Activated CD4-positive, alpha-beta T cell treated with anti-CD3 and anti-CD28 coated beads, Interleukin-2, amount 50 U/mL, for 48 hours (primary cell): ENCODE results near the gene NR2F6.
A peak's percentile ranks its signal among the peaks of the same experiment; 100 is the strongest.

Experiments
- DNase-seq, 2 experiments: peaks; one replicate each; pipeline ENCODE4 v3.0.0-alpha.2; 2020

Gene NR2F6

DNA sequence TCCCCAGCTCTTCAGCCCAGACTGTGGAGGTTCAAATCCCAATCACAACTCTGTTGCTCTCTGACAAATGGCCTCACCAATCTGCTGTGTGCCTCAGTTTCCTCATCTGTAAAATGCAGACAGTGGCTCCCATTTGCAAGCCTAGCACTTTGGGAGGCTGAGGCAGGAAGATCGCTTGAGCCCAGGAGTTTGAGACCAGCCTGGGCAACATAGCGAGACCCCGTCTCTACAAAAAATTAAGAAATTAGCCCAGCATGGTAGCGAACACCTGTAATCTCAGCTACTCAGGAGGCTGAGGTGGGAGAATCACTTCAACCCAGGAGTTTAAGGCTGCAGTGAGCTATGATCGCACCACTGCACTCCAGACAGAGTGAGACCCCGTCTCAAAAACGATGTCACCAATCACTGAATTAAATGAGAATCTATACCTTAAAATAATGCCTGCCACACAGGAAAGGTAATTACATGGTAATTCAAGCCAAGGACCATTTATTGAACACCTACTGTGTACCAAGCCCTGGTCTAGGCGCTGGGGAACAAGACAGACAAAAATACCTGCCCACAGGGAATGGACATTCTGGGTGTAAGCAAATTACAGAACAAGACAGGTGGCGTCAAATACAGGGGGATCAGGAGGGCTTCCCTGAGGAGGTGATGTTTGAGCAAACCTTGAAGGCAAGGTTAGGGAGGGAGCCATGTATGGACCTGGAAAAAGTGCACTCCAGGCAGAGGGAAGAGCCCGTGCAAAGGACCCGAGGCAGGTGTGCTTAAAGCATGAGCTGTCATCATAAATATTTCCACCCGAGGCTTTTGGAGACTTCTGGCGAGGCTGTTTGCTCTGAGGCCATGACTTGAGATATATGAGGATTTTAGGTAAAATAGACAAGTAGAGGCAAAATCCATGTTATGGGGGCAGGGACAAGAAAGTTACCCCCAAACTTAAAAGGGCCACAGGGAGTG is 7.7 kb downstream of the NR2F6 start:
- DNase-seq, result no peak

DNA sequence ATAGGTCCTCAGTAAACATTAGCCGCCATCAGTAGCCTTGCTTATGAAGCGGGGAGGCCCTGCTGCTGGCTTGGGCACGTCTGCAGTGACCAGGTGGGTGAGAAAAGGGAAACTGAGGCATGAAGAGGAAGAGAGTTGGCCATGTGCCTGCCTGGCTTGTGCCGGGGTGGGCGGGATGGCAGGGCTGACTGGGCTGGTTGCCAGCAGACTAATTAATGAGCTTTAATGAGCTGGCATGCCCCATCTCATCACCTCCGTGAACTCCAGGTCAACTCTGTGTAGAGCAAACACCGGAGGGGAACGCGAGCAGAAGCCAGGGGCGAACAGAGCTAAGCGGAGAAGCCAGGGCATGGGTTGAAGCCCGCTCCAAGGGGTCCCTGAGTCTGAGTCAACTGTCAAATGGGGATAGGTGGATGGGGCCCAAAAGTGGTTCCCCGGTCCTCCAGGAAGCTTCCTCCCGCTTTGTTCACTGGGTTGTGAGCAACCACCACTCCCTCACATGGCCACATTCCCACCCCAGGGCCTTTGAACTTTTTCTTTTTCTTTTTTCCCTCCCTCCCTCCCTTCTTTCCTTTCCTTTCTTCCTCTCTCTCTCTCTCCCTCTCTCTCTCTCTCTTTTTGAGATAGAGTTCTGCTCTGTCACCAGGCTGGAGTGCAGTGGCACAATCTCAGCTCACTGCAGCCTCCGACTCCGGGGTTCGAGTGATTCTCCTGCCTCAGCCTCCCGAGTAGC is 8.7 kb downstream of the NR2F6 start:
- no peak for DNase-seq

DNA sequence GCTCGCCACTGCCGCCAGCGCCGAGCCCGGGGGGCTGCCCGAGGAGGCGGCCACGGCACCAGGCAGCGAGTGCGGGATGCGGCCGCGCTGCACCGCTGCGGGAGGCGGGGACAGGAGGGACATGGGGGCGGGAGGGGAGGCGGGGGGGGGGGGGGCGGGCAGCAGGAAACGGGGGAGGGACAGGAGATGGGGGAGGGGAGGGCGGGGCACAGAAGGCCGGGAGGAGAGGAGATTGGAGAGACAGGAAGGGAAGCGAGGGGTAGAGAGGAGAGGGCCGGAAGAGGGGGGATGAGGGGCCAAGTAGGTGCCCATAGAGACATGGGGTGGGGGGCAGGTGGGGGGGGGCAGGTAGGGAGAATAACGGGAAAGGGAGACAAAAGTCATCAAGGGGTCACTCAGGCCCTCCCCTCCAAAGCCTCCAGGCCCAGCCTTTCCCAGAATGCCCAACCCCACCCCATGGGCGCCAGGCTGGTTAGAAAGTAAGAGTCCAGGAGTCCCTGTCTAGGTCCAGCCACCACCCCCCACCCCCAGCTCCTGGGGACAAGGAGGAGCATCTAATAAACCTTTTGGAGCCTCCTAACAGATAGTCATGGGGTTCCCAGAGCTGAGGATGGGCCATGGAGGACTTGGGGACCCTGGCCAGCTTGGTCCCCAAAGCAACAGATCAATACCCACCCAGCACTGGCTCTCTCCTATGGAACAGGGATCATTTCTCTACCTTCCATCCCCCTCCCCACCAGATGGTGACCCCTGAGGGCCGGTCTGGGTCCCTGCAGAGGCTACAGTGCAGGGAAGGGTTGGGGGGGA is 9.5 kb downstream of the NR2F6 start:
- peak; percentile 49 to 52 for DNase-seq

DNA sequence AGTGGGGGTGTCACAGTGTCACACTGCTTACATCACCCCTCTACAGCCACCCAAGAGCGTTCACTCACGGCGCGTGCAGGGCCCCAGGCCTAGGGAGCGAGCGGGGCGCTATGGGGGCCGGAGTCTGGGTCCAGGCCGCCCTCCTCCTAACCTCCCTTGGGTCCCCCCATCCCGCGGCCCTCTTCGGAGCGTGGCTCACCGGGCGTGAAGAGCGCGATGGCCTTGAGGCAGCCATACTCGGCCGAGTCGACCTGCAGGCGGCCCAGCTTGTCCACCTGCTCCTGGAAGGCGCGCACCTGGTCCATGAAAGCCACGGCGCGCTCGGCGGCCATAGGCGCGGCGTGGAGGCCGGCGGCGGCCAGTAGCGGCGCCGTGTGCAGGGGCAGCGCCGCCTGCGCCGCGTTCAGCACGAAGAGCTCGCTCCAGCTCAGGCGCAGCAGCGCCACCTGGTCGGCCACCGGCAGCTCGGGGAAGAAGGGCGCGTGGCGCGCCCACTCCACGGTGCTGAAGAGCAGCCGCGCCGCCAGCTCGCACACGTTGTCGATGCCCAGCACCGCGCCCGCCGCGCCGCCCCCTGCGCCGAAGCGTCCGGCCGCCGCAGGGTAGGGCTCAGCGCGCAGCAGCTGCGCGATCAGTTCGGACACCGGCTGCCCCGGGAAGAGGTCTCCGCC is 10.3 kb downstream of the NR2F6 start:
- peak; percentile 69 to 72 for DNase-seq

DNA sequence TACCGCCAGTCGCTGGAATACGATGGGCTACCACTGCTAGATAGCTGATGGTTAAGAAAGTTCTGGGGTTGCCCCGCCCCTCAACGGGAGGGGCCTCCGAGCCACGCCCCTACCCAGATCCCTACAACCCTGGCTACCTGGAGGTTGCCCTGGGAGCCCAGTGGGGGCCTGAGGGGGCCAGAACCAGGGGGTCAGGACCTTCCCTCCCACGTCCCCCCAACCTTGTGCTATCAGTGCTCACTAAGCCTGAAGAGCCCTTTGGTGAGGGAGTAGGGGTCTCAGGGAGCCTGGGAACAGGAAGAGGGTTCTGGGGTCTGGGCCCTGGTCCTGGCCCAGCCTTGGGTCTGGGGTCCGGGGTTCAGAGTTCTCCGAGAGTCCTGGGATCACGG is 10.8 kb downstream of the NR2F6 start:
- peak; percentile 76 to 83 for DNase-seq

DNA sequence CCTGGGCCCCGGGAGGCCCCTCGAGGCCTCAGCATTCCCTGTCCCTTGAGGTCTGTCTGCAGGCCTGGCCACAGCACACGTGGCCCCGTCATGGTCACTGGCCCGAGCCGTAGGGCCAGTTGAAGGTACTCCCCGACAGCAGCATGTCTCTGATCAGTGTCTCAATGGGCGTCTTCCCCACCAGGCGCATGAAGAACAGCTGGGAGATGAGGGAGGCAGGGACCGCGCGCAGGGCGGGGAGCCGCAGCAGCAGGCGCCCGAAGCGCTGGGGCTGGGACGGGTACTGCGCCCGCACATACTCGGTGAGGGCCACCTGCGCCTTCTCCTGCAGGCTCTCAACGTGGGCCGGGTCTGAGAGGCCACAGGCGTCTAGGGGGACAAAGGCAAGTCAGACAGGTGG is 13.5 kb downstream of the NR2F6 start:
- DNase-seq, result no peak

DNA sequence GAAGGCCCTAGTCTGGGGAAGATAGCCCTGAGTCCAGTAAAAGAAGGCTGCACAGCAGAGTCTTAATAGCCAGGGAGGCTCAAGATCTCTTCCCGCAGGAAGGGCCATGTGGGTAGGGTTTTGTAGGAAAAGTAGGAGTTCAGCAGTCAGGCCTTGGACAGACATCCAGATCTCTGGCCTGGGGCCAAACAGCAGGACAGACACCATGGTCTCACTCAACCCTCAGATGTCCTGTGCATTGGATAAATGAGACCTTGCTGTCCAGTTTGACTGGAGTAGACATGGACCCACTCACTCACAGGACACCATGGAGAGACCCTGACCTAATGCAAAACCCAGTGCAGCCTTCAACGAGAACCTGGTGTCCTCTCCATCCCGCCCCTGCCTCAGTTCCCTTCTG is 15.8 kb downstream of the NR2F6 start:
- DNase-seq, result no peak

DNA sequence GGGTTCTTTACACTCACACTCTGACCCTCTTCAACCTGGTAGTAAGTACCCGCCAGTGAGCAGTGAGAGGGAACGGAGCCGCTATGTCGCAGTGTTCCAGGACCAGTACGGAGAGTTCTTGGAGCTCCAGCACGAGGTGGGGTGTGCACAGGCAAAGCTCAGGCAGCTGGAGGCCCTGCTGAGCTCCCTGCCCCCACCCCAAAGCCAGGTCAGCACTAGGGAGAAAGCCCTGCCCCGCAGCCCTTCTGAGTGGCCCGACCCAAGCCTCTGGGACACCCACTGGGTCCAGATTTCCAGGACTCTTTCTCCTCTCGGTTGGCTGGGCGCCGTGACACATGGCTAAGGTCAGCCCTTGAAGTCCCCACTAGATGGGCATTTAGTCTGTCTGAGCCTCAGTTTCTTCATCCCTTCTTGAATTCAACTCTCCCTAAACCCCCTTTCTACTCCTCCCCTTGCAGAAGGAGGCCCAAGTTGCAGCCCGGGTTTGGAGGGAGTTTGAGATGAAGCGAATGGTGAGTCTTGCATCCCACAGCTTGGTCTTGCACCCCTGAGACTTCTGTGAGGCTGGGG is 17.8 kb downstream of the NR2F6 start:
- DNase-seq, result no peak

DNA sequence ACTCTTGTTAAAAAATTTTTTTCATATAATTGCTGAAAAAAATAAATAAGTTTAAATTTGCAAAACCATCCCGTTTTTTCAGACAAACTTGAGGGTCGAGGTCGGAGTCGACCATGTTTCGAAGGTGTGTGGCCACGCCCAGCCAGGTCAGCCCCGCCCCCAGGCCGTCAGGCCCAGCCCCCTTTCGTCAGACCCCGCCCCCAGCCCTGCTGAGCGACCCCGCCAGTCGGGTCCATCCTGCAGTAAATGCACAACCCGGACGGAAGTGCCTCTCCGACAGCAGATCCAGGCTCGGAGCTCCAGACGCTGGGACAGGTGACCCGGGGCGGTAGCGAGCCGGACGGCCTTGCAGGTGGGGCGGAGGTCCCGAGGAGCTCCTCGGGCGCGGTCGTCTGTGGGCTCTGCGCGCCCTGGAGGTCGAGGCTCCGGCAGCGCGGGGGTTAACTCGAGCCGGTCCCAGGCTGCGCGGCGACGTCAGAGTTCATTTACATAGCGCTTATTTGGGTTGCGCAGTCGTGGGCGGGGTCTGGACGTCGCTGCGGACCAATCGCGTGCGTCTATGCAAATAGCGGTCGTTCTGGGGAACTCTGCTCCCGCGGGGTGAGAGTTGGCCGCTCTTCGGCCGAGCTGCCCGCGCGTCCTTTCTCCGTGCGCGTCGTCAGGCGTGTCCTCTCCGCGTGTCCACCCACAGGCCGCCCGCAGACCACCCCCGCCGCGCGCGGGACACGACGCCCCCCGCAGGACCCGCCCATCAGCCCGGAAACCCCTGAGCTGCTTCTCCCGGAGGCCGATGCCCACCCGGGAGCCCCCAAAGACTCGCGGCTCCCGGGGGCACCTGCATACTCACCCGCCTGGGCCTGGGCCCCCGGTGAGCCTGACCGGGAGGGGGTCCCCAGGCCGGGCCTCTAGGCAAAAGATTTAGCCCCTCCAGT is 19.5 kb downstream of the NR2F6 start, which contains the start of gene OCEL1:
TSS of gene OCEL1 (plus strand) at position 225 of the 932 bp plus-strand sequence. CDS start at position 247, 22 bp downstream.
- DNase-seq, result peak; percentile 97 to 98

DNA sequence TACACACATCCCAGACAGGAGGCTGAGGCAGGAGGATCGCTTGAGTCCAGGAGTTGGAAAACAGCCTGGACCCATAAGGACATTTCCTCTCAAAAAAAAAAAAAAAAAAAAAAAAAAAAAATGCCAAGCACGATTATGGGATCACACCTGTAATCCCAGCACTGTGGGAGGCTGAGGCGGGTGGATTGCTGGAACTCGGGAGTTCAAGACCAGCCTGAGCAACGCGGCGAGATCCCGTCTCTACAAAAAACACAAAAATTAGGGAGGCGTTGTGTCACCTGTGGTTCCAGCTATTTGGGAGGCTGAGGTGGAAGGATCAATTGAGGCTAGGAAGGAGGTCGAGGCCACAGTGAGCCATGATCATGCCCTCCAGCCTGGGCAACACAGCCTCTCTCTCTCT is 20.7 kb downstream of the NR2F6 start:
- DNase-seq, result no peak

DNA sequence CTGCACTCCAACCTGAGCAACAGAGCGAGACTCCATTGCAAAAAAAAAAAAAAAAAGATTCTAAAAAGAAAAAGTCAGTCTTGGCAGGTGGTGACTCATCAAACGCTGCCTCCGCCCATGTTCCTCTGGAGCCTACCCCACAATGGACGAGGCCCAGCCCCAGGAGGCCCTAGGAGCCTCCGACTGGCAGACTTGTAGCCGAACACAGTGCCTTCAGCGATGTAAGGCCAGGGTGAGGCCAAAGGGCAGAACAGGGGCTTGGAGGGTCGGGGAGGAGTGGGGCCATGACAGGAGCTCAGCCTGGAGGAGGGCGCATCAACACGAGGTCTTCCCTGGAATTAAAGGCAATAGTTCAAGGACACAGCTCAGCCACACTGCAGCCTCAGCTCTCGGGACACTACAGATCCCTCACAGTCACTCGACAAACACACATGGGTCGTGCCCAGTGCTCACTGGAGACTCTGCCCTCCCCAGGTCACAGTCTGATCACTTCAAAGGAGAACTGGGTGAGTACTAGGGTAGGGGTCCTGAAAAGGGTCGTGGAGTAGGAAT is 25.4 kb downstream of the NR2F6 start:
- DNase-seq, result no peak

DNA sequence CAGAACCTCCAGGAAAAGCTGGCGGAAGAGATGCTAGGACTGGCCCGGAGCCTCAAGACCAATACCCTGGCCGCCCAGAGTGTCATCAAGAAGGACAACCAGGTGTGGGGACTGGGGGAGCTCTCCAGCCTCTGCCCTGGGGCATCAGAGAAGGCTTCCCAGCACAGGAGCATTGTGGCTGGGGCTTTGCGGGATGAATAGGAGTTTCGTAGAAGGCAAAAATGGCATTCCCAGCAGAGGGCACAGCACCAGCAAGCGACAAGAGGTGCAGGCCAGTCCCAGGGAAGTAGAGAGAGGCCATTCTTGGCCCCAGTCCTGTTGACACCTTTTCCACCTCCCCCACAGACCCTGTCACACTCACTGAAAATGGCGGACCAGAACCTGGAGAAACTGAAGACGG is 26.4 kb downstream of the NR2F6 start:
- no peak for DNase-seq

DNA sequence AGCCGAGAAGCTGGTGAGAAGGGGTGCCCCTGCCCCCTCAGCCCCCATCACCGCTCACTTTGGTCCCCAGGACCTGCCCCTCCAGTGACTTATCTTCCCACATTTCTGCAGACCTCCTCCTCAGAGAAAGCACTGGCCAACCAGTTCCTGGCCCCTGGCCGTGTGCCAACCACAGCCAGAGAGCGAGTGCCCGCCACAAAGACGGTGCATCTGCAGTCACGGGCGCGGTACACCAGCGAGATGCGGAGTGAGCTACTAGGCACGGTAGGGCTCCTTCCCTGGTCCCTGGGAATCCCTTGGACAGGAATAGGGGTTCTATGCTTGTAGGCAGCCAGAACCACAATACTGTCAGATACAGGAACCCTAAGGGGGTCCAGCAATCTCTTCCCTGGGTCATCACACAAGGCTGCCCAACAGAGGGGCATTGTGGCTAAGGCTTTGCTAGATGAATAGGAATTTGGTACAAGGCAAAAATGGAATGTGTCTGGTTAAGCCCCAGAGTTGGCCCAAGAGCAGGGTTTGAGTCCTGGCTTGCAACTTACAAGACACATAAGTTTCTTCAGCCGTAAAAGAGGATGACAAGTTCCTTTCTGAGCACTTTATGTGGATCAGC is 29.6 kb downstream of the NR2F6 start:
- DNase-seq, result no peak

DNA sequence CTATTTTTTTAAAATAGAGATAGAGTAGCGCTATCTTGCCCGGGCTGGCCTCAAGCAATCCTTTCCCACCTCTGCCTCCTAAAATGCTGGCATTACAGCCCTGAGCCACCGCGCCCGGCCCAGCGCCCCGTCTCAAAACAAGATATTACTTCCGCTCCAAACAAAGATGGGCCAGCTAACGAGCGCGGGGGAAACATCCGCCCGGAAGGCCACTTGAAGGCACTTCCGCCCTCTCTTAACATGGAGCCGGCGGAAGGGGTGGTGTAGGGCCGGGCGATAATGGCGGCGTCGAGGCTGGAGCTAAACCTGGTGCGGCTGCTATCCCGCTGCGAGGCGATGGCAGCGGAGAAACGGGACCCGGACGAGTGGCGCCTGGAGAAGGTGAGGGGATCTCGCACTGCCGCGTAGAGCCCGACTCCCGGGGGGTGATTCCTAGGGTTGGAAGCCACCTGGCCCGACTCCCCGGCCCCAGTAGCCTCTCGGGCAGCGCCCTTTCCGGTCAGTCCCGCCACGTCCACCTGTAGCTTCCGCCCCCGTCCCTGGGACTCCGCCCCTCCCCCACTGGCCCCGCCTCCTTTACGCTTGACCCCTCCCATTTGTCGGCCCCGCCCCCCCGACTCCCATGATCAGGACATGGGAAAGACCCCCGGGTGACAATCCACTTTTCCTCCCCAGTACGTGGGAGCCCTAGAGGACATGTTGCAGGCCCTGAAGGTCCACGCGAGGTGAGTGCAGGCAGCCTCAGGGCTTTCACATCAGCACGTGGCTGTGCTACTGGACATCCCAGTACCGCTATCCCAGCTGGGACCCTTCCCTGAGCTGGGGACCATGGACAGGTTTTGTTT is 30.4 kb downstream of the NR2F6 start, which contains the start of gene USE1:
TSS of gene USE1 (plus strand) at position 231 of the 845 bp plus-strand sequence. CDS start at position 280, 49 bp downstream.
- DNase-seq, result peak; percentile 85 to 89

DNA sequence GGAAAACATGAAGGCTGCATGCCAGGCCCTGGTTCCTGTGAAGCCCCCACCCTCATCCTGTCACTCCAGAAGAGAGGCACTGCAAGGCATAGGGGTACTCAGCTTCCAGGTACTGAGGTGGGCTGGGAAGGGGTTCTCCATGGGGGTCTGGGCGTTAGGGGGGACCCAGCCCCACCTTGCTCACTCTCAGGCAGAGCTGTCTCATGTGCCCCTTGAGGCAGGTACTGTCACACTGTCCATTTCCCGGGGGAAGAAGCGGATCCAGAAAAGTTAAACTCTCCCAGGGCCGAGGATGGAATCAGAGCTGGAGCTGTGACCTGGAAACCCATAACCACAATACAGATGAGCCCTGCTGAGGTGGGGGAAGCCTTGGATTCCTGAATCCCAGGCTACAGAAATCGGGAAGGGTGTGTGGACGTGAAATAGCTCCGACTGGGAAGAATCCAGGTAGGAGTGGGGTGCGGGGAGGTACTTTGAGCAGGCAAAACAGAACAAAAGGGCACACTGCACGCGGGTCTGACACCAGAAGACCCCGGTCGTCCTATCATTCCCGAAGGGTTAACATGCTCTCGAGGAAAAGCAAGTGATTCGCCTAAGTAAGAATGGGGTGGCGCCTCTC is 31.1 kb downstream of the NR2F6 start:
- peak in 1 of 2 experiments; percentile 13 for DNase-seq

DNA sequence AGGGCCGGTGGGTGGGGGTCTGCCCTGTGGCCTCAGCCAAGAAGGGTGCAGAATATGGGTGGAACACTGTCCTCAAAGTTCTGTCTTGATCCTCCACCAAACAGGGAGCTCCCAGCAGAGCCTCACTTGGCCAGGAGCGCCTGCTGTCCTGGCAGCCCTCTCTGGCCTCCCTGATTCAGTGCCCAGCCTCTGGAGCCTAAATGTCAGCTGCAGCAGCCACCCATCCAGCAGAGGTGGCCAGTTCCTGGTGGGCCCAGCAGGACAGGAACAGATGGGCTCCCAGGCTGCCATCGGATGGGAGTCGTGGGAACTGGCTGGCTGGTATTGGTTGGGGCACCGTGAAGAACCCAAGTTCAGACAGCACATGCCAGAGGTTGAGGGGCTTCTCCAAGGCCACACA is 32.4 kb downstream of the NR2F6 start:
- no peak for DNase-seq

DNA sequence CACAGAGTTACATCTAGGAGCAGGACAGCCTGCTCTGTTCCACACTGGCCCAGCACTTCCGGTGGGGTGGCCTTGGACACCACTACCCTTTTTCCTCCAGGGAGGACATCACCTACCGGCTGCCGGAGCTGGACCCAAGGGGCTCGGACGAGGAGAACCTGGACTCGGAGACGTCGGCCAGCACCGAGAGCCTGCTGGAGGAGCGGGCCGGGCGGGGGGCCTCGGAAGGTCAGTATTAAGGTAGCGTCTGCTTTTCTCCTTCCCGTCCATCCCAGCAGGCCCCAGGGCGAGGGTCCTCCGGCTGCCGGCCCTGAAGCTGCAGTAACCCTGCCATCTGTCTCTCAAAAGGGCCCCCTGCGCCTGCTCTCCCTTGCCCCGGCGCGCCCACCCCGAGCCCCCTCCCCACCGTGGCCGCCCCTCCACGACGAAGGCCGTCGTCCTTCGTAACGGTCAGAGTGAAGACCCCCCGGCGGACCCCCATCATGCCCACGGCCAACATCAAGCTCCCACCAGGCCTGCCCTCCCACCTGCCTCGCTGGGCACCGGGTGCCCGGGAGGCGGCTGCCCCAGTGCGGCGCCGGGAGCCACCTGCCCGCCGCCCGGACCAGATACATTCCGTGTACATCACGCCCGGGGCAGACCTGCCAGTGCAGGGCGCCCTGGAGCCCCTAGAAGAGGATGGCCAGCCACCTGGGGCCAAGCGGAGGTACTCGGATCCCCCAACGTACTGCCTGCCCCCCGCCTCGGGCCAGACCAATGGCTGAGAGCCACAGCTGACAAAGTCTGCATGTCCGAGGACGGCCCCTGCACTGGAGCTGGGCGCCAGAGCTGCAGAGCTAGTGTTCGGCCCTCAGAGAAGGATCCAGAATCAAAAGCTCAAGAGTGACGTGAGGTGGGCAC is 33.9 kb downstream of the NR2F6 start:
- no peak for DNase-seq
